Skin epidermis (tissue), 12 donors: ENCODE data around the gene CCDC136.

Experiments used
- H3K27ac ChIP-seq, 21 experiments: fragments of 200-600 bp; sonication (generic) in 11 of 21; one replicate each; pipeline ENCODE4 v1.5.0; 2020; ENCODE audit warnings: mild to moderate bottlenecking in 3 of 21, inconsistent platforms in 2 of 21, moderate library complexity in 2 of 21
- H3K4me3 ChIP-seq, 7 experiments: fragments of 200-600 bp; sonication (generic) in 2 of 7; one replicate each; pipeline ENCODE4 v1.5.0; 2020; ENCODE audit warnings: inconsistent platforms in 2 of 7, mild to moderate bottlenecking in 2 of 7, moderate library complexity in 1 of 7

The CCDC136 gene

DNA sequence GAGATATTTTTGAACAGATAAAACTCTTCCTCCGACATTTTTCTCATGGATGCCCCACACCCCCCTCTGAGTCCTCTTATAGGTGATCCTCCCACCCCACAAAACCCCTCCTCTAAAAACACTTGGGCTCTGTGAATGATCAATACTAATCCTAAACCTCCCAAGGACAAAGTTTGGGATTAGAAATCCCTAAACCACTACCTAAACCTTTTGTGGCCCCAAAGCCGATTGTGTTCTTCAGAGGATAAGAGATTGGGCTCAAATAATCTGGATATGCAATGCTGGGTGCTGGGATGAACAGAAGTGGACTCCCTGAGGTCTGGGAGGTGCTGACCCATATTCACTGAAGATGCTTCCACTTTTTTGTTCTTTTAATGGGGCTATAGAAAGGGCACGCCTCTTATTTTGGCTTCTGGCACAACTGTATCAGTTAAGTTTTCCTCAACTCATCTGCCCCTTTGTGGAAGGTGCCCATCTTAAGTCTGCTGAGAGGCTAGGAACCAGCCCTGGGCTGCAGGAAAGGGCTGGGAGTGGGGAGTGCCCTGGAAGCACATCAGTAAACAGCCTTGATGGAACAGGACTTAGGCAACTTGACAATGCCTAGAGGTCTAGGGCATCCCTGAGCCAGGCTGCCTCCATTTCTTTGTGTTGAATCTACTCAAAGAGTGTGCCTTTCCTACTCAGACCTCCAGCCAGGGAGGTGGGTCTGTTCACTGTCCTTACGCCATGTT, 15.9 kb upstream of the CCDC136 start, which contains the start of gene OPN1SW:
Gene OPN1SW (minus strand): TSS at position 51 of the 731 bp plus-strand sequence. CDS start 13 bp downstream, at position 38.
- H3K4me3 ChIP-seq, result no peak within 1 kb of the TSS
- no peak within 1 kb of the TSS for H3K27ac ChIP-seq

DNA sequence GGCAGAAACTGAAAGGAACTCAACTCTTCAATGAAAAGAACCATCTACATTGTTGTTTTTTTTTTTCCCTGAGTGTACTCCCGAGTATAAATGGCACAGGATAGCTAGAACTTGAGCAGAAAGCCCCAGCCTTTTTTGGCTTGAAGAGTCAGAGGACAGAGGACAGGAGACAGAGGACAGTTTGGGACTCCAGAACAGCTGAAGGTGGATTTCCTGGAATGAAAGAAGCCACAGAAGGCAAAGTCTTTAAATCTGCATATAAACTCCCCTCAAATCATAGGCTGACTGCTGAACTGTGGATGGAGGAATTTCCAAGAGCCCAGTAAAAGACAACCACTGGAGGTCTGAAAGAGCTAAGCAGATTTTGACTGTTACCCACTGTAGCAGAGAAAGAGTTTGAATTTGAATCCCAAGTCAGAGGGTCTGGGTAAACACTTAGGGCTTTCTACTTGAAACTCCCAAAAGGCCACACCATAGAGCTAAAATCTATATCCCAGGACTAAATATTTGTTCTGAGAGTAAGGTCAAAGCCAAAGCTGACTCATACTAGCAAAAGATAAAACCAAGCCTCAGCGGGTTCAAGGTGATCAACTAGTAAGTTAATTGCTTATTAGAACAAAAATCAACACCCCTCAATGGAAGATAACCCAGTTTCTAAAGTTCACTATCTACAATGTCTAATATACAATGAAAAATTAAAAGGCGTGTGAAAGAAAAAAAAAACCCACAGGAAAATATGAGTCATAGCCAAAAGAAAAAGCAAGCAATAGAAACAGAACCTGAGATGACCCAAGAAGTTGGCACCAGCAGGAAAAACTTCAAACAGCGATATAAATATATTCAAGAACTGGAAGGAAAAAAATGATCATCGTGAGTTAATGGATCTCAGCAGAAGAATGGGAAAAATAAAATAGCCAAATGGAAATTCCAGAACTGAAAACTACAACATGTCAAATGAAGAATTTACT, 14.3 kb upstream of the CCDC136 start:
- Histone ChIP-seq H3K27ac (no peak overlapping the region), H3K4me3 (no peak overlapping the region)

DNA sequence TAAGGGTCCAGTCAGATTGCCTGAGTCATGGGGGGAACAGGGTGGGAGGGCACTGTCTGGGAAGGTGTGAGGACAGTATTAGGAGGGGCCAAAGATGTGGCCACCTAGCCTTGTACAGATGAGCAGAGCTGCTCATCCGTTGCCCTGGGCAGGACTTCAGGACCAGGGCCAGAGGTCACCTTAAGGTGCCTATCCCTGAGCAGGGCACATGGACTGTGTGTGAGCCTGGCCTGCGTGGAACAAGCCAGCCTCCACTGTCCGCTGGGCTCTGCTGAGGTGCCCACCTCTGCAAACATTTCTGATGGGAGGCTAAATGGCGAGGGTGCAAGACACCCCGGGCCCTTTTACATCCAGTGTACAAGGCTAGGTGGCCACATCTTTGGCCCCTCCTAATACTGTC, 12.8 kb upstream of the CCDC136 start:
- no peak overlapping the region for H3K4me3 ChIP-seq
- H3K27ac ChIP-seq, result no peak overlapping the region

DNA sequence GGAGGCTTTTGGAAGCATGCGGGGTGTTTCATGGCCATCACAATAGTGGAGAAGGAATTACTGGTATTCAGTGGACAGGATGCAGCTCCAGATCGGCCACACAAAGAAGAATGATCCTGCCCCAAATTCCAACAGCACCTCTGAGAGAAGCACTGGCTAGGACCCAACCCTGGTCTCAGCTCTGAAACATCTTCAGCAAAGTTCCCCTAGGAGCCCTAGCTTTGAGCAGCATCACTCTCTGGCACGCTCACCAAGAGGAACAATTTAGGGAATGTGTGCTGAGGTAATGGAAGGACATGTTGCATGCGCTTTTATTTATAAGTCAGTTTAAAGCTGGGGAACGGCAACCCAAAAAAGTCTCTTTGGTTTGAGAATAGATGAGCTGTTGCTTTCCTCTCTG, 10.6 kb upstream of the CCDC136 start:
- no peak overlapping the region for H3K4me3 ChIP-seq
- H3K27ac ChIP-seq, result peak overlapping the region in 1 of 21 experiments; percentile 55

DNA sequence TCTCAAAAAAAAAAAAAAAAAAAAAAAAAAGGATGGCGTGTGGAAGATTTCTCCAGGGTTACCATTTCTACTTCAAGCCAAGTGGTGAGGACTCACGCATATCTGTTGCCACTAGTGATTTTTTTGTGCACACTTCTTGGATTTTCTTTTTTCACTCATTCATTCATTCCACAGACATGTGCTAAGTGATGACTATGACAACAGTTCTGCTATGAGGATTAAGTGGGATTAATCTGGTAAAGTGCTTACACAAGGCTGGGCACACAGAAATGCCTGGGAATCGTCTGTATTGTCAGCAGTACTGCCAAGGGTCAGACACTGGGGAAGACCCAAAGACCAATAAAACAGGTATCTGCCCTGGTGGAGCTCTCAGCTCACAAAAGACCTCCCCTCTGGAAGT, 9.9 kb upstream of the CCDC136 start:
- Histone ChIP-seq H3K27ac (peak overlapping the region in 1 of 21 experiments; percentile 26), H3K4me3 (no peak overlapping the region)

DNA sequence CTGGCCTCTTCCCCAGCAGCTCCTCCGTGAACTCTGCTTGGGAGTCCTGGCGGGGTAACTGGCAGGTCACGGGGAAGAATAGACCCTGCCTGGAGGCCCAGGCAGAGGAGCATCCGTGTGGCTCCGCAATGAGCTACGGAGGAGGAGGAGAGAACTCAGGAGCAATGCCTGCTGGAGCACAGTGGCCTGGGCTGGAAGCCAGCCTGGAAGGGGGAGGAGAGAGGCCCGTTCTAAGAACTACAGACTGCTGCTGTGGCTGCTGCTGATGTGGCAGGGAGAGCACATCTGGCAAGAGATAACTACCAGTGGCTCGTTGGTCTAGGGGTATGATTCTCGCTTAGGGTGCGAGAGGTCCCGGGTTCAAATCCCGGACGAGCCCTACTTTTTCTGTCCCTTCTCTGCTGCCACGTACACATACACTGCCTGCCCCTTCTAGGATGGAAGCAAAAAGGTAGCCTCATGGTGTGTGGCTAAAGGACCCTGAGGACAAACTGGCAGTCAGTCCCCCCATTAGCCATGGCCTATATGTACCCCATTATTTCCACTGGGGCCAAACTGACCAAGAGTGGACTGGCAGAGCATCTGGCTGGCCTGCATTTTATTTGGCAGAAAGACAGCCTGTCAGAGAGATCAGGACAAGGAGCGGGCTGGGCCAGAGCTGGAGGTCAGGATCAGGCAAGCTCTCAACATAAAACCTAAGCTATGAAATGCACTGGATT, 8.5 kb upstream of the CCDC136 start:
- Histone ChIP-seq H3K27ac (no peak overlapping the region), H3K4me3 (no peak overlapping the region)

DNA sequence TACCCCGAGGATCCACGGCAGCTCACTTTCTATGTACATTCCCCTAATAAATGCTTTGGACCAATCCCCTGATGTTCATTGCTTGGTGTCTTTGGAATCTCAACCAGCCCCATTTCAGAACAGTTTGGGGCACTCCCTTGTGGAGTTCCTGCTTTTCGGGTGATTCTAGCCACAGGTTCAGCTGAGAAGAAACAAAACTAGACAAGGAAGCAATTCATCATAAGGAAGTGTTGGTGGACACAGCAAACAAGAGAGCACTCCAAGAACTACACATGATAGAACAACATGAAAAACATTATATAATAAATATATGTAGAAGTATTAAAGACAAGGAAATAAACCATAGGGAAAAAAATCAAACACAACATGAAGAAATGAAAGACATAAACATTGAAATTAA, 6.0 kb upstream of the CCDC136 start:
- no peak overlapping the region for H3K27ac ChIP-seq
- no peak overlapping the region for H3K4me3 ChIP-seq

DNA sequence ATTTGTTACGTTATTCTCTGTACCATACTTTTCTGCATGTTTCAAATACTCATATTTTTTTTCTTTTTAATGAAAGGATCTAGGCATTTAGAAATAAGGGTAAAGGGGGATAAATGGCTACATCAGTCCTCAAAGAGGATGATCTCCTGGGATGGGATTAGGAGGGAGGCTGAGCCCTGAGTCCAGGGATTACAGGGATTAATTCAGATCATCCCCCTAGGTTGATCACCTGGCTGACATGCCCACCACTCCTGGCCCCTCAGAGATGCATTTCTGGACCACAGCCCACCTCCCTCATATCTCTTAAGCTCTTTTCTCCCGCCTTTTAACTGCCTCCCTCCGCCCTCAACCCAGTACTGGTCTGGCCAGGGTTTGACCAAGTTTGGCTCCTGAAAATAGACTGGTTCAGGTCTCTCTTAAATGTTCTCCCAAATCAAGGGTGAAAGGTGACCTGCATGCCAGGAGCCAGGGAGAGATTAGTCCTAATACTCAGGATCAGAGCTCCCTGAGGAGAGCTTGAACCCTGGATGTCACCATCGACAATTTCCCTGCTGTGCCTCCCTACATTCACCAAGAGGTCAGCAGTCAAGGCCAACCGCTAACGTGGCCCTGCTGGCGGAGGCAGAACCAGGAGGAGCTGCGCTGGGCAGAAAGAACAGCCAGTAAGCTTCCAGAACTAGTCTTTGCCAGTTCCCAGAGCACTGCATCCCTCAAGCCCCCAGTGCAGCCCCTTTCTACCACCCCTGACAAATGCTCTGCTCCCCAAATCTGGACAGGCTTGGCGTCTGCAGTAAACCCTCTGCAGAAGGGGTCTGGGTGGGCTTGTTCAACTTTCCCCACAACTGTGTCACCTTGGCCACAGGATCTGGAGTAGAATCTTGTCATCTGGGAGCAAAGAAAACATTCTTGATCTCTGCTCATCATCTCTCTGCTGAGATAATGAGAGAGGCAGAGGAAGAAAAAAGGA, 3.0 kb upstream of the CCDC136 start:
- H3K4me3 ChIP-seq, result no peak overlapping the region
- no peak overlapping the region for H3K27ac ChIP-seq

DNA sequence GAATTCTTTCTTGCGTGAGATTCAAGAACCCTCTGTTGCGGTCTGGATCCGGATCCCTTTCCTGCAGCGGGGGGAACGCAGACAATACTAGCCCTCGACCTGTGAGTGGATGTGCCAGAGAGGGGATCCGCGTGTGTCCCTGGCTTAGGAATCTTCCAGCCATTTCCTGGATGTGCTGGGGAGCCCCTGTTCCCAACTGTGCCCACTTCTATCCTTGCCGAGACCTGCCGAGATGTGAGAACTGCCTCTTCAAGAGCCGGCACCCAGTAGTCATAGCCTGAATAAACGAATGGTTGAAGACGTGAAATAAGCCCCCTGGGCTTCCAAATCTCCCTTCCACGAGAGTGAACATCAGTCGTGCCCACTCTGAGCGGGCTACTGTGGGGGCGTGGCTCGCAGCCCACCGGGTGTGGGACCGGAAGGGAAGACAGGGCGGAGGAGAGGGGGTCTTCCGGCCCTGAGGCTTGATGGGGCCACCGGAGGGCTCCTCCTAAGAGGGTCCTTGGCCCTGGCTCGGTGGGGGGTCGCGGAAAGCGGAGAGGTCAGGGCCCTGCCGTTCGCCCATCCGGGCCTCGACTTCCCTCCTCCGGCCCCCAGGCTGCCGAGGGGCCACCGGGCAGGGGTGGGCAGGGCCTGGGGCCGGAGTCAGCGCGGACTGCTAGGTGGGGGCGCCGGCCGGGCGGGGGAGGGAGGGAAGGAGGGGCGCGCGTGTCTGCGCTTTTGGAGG, 1.3 kb upstream of the CCDC136 start:
- Histone ChIP-seq H3K27ac (peak overlapping the region in 17 of 21 experiments; percentile 11 to 76 (median 43)), H3K4me3 (peak overlapping the region; percentile 59 to 81 (median 75))

DNA sequence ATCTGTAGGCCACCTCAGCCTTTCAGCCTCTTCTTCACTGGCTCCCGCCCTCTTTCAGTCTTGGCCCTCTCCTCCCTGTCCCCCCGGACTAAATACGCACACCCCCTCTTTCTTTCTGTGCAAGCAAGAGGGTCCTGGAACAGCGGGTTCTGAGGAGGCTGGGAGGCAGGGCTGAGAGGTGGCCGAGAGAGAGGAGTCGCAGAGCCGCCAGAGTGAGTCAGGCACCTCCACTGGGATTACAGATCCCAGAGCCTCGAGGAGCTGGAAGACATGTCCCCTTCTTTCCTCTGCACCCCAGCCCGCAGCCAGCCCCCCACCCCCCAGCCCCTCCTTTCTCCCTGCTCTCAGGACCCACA, 182 bp downstream of the CCDC136 start:
- peak overlapping the region; percentile 59 to 81 (median 75) for H3K4me3 ChIP-seq
- peak overlapping the region in 6 of 21 experiments; percentile 43 to 76 (median 64) for H3K27ac ChIP-seq

DNA sequence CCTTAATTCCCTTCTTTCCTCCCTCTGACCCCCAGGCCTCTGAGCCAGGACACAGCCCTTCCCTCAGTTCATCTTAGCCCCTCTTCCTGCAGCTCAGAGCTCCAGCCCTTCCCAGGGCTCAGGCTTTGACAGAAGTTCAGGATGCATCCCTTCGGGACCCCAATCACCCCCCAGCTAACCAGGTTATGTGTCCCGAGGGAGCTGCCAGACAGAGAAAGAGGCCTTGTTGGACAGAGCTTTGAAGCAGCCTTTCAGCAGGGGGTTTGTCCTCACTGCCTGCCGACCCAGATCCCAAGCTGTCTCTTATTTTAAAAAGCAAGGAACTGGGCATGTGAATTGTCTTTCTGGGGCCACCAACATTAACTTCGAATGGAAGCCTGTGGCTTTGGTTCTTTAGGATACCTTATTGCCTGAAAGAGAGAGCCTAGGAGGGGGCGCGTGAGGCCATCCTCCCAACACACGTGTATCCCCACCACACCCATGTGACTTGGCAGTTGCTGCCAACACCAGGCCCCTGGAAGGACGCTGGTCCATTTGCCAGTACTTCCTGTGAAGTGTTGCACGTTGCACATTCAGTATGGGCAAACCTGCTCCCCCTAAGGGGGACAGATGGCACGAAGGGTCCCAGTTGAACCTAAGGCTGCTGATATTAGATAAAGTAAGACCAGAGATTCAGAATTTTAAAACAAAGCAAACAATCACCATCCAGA, 858 bp downstream of the CCDC136 start:
- Histone ChIP-seq H3K4me3 (no peak overlapping the region), H3K27ac (no peak overlapping the region)

DNA sequence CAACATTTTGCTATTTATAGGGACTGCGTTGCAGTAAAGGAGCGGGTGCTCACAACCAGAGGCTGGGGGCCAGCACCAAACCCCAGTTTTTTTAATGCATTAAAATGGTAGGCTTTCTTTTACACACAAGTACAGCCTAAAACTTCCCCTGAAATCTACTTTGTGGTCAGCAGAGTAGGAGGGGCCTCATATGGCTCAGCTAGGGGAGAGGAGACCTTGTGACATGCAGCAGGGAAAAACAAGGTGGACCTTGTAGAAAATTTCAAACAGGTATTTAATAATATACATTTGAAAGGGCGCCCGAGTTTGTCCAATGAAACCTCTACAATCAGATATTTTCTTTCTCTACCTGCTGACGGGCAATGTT, 1.4 kb downstream of the CCDC136 start:
- no peak overlapping the region for H3K27ac ChIP-seq
- no peak overlapping the region for H3K4me3 ChIP-seq

DNA sequence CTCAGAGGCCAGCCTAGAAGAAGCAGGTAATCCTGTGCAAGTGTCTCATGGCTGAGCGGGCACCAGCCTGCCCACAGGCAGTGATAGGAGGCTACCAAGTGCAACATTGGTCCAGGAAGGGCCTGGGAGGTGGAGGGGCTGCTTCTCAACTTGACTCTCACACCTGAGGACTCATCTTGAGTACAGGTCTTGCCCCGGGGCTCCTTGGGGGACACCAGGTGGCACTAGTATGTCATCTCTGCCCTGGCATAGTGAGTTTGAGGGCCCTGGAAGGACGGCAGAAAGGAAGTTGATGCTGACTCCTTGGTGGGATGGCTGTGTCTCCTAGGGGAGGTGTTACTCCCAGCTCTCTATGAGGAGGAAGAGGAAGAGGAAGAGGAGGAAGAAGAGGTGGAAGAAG, 2.3 kb downstream of the CCDC136 start:
- H3K27ac ChIP-seq, result no peak overlapping the region
- H3K4me3 ChIP-seq, result no peak overlapping the region

DNA sequence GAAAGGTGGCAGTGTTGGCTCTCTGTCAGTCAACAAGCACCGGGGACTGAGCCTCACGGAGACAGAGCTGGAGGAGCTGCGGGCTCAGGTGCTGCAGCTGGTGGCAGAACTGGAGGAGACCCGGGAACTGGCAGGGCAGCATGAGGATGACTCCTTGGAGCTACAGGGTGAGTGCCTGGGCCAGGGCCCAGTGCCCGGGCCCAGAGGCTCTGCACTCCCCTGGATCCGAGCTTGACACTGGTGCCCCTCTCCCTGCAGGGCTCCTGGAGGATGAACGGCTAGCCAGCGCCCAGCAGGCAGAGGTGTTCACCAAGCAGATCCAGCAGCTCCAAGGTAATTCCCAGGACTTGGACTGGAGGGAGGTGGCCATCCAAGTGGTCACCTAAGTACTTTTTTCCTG, 2.7 kb downstream of the CCDC136 start:
- H3K4me3 ChIP-seq, result no peak overlapping the region
- no peak overlapping the region for H3K27ac ChIP-seq

DNA sequence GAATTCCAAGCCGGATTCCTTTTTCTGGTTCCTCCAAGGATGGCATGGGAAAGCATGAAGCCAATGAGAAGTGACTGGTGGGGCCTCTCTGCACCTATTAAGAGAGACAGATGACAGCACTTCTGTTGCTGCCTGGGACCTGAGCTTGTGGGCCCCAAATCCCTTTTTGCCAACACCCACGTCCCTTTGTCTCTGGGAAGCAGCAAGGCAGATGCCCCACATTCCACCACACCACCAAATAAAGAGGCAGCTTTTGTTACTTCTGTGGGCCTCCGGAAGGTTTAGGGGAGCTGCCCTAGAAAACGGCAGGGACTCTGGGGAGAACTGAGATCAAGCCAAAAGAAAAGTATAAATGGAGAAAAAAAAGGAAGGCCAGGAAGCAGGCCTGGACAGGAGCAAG, 3.4 kb downstream of the CCDC136 start:
- Histone ChIP-seq H3K4me3 (no peak overlapping the region), H3K27ac (no peak overlapping the region)

DNA sequence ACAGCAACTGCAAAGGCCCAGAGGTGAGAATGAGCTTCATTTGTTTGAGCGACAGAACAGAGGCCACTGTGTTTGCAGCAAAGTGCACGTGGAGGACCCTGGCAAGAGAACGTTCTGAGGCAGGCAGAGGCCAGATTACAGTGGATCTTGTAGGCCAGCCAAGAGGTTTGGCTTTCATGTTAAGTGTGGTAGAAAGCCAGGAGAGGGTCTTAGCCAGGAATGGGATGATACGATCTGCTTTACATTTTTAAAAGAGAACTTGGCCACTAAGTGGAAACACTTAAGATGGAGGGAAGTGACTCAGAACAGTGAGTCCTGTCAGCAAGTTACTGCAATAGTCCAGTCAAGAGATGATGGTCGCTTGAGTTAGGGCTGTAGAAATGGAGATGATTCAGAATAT, 4.6 kb downstream of the CCDC136 start:
- H3K27ac ChIP-seq, result no peak overlapping the region

DNA sequence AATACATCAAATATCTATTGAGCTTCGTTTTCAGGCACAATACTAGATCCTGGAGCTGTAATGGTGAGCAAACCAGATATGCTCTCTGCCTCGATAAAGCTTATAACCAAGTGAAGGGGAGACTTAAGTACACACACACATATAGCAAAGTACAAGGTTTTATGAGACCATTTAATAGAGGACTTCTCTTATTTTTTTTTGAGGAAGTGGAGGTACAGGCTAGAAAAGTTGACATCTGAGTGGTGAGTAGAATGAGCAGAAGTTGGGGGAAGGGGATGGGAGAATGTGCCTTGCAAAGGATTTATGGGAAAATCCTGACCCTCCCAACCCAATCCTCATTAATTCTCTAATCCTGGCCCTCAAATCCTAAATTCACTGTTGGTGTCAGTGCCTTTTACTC, 7.7 kb downstream of the CCDC136 start:
- no peak overlapping the region for H3K4me3 ChIP-seq

More for the DNA sequence above, 4.6 kb downstream of the CCDC136 start:
- no peak overlapping the region for H3K4me3 ChIP-seq

DNA sequence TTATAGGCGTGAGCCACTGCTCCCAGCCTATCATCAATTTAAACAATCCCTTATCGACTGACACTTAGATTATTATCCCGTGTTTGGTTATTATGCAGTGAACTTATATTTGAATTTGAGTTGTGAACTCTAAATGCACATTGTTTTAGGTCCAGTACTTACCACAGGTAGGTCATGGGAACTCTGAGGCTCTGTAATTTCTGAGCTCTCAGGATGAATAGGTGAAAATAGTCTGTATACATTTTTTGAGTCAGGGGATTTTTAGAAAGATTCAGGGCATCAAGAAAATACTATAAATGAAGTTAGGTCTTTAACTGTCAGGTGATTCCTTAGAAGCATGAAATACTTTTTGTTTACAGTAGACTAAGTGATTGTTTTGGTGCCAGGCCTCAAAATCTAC, 8.8 kb downstream of the CCDC136 start:
- Histone ChIP-seq H3K27ac (no peak overlapping the region), H3K4me3 (no peak overlapping the region)

More for the DNA sequence above, 7.7 kb downstream of the CCDC136 start:
- no peak overlapping the region for H3K27ac ChIP-seq
